ENCODE results near the gene RPS3. TPM values are rescaled to one million over a fixed set of nuclear protein-coding genes. Genes with fewer than 3 reads are reported as not detected.

RPS3 gene
- polyA plus RNA-seq, 1 donor (not counting 4 experiments of a cell fraction or from before 2014, with no cell fraction given) = 3,843 TPM

DNA sequence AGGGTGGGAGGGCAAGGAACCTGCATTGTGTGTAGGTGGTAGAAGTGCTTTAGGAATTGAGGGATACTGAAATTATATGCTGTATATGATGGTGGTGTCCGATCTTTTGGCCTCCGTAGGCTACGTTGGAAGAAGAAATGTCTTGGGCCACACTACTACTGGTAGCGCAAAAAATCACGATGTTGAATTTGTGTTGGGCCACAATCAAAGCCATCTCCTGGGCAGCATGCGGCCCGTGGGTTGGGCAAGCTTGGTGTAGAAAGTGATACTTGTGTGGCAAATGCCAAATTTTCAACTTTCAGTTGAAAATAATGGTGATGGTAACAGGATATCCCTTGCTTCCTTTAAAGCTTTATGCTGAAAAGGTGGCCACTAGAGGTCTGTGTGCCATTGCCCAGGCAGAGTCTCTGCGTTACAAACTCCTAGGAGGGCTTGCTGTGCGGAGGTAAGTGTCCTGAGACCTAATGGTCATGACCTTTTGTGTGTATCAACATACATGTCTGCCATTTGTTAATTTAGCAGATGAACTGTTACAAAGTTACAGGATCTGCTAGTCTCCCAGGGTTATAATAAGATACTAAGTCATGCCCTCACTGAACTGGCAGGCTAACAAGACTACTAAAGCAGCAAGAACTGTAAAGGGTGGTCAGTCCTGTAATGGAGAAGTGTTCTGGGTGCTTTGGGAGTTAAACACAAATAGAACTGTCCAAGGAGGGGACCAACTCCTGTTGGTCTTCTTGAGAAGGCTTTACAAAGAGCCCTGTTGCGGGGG is 2.9 kb downstream of the RPS3 start:
- H4K20me1 ChIP-seq (ENCODE audit: control insufficient read depth, extremely low read depth, insufficient read depth, low read length) = peaks cover 55% of the 10 kb centered on the region
- H3K9me3 ChIP-seq (ENCODE audit: control insufficient read depth, low read depth, low read length) = no peaks in the 10 kb centered on the region
- H3K9me1 ChIP-seq (ENCODE audit: control insufficient read depth, extremely low read depth, insufficient read depth, low read length) = peaks cover 8% of the 10 kb centered on the region
- H3K27ac ChIP-seq (ENCODE audit: control insufficient read depth, insufficient read depth, low read length) = peak overlapping the region; percentile 23
- DNase-seq (ENCODE audit: low read depth, low spot score) = no peak
- no peak overlapping the region for H2AFZ ChIP-seq (ENCODE audit: control insufficient read depth, low read length)
- dilution Hi-C loops (cut with MboI; ENCODE audit: extremely low pct_ligation_motif_present, low sequenced_read_pairs) = no loop called here
- H3K27me3 ChIP-seq (ENCODE audit: control insufficient read depth, extremely low read depth, insufficient read depth, low read length) = no peaks in the 10 kb centered on the region
- TF ChIP-seq, protein P1, sequence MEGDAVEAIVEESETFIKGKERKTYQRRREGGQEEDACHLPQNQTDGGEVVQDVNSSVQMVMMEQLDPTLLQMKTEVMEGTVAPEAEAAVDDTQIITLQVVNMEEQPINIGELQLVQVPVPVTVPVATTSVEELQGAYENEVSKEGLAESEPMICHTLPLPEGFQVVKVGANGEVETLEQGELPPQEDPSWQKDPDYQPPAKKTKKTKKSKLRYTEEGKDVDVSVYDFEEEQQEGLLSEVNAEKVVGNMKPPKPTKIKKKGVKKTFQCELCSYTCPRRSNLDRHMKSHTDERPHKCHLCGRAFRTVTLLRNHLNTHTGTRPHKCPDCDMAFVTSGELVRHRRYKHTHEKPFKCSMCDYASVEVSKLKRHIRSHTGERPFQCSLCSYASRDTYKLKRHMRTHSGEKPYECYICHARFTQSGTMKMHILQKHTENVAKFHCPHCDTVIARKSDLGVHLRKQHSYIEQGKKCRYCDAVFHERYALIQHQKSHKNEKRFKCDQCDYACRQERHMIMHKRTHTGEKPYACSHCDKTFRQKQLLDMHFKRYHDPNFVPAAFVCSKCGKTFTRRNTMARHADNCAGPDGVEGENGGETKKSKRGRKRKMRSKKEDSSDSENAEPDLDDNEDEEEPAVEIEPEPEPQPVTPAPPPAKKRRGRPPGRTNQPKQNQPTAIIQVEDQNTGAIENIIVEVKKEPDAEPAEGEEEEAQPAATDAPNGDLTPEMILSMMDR (optimal IDR thresholded peaks at IDR 0.05 in 1 of 3, IDR thresholded peaks at IDR 0.05 in 1 of 3, conservative IDR thresholded peaks at IDR 0.05 in 1 of 3; ENCODE audit: extremely low read depth in 1 of 3, insufficient read depth in 2 of 3, low read length in 3 of 3) = no peak
- no peak for TF ChIP-seq EZH2 (IDR thresholded peaks at IDR 0.05; ENCODE audit: low read length)
- H3K36me3 ChIP-seq (ENCODE audit: control insufficient read depth in 2 of 2, extremely low read depth in 1 of 2, insufficient read depth in 2 of 2, low read length in 2 of 2) = peaks cover 49 to 61% of the 10 kb centered on the region in 2 experiments
- H3K4me2 ChIP-seq (ENCODE audit: control insufficient read depth, extremely low read depth, insufficient read depth, low read depth, low read length) = peak overlapping the region; percentile 91
- H3K4me3 ChIP-seq (ENCODE audit: control insufficient read depth in 2 of 3, extremely low read depth in 1 of 3, insufficient read depth in 2 of 3, low read depth in 1 of 3, low read length in 3 of 3) = peak overlapping the region; percentile 85 to 94 (median 91)
- no peak for FAIRE-seq
- H3K9ac ChIP-seq (ENCODE audit: control insufficient read depth, extremely low read depth, insufficient read depth, low read length) = peak overlapping the region; percentile 99
- peaks cover 27% of the 10 kb centered on the region for H3K4me1 ChIP-seq (ENCODE audit: control insufficient read depth, extremely low read depth, insufficient read depth, low read length)
- H3K79me2 ChIP-seq (ENCODE audit: control insufficient read depth, insufficient read depth, low read length) = peaks cover 75% of the 10 kb centered on the region

DNA sequence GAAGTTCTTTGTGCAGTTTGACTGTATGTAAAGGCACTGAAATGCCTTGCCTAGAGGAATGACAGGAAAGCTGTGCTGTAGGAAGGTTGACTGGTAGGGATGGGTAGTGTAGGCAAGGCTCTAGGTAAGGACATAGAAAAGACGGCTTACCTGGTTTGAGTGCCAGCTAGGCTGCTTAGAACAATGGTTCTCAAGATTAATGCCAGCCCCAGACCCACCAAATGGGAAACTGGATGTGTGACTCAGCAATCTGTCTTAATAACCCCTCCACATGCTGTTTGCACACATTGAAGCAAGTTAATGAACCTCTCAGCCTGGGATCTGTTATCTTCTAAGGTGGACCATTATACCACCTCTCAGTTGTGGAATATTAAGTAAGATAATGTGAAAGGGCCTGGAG is 3.7 kb downstream of the RPS3 start:
- Histone ChIP-seq H3K9ac (ENCODE audit: control insufficient read depth, extremely low read depth, insufficient read depth, low read length) (peak overlapping the region; percentile 99), H3K79me2 (ENCODE audit: control insufficient read depth, insufficient read depth, low read length) (peaks cover 75% of the 10 kb centered on the region), H3K9me1 (ENCODE audit: control insufficient read depth, extremely low read depth, insufficient read depth, low read length) (peaks cover 8% of the 10 kb centered on the region), H2AFZ (ENCODE audit: control insufficient read depth, low read length) (no peak overlapping the region), H3K4me2 (ENCODE audit: control insufficient read depth, extremely low read depth, insufficient read depth, low read depth, low read length) (peak overlapping the region; percentile 91), H3K27me3 (ENCODE audit: control insufficient read depth, extremely low read depth, insufficient read depth, low read length) (no peaks in the 10 kb centered on the region), H3K27ac (ENCODE audit: control insufficient read depth, insufficient read depth, low read length) (no peak overlapping the region), H4K20me1 (ENCODE audit: control insufficient read depth, extremely low read depth, insufficient read depth, low read length) (peaks cover 56% of the 10 kb centered on the region), H3K4me1 (ENCODE audit: control insufficient read depth, extremely low read depth, insufficient read depth, low read length) (peaks cover 27% of the 10 kb centered on the region), H3K9me3 (ENCODE audit: control insufficient read depth, low read depth, low read length) (no peaks in the 10 kb centered on the region), H3K4me3 (ENCODE audit: control insufficient read depth in 2 of 3, extremely low read depth in 1 of 3, insufficient read depth in 2 of 3, low read depth in 1 of 3, low read length in 3 of 3) (peak overlapping the region in 1 of 3 experiments; percentile 94), H3K36me3 (ENCODE audit: control insufficient read depth in 2 of 2, extremely low read depth in 1 of 2, insufficient read depth in 2 of 2, low read length in 2 of 2) (peaks cover 51 to 61% of the 10 kb centered on the region in 2 experiments)
- no peak for TF ChIP-seq EZH2 (IDR thresholded peaks at IDR 0.05; ENCODE audit: low read length)
- TF ChIP-seq, protein P1 (optimal IDR thresholded peaks at IDR 0.05 in 1 of 3, IDR thresholded peaks at IDR 0.05 in 1 of 3, conservative IDR thresholded peaks at IDR 0.05 in 1 of 3; ENCODE audit: extremely low read depth in 1 of 3, insufficient read depth in 2 of 3, low read length in 3 of 3) = no peak
- dilution Hi-C loops (cut with MboI; ENCODE audit: extremely low pct_ligation_motif_present, low sequenced_read_pairs) = no loop called here
- no peak for FAIRE-seq
- no peak for DNase-seq (ENCODE audit: low read depth, low spot score)
